Measurements from ENCODE around the gene DSCAM. TPM values are rescaled to one million over a fixed set of nuclear protein-coding genes. Genes with fewer than 3 reads are reported as not detected.

The DSCAM gene
- total RNA-seq, 4 donors from 2014 or later, result under 0.01 to 0.44 TPM; not detected in 2

DNA sequence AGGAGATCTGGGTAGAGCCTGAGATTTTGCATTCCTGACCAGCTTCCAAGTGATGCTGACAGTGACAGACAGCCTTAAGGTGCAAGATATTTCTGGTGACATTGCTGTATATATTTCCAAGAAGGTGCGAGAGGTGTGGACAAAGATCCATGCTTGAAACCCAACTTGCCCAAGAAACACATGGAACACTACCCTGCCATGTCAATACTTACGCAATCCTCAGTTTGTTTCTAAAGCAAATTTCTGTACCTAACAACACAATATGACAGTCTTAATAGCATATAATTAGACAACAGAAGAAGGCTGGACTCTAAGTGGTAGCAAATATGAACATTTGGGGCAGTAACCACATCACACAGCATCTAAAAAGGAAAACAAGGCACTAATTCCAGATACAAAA, 260.4 kb downstream of the DSCAM start:
- DNase-seq (ENCODE audit: low spot score in 2 of 2), result no peak
- H3K27ac ChIP-seq, result no peak overlapping the region
- H3K4me1 ChIP-seq, result no peaks in the 10 kb centered on the region
- no peaks in the 10 kb centered on the region for H3K27me3 ChIP-seq
- H3K36me3 ChIP-seq, result no peaks in the 10 kb centered on the region
- H3K4me3 ChIP-seq, result no peak overlapping the region
- TF ChIP-seq, protein P1, sequence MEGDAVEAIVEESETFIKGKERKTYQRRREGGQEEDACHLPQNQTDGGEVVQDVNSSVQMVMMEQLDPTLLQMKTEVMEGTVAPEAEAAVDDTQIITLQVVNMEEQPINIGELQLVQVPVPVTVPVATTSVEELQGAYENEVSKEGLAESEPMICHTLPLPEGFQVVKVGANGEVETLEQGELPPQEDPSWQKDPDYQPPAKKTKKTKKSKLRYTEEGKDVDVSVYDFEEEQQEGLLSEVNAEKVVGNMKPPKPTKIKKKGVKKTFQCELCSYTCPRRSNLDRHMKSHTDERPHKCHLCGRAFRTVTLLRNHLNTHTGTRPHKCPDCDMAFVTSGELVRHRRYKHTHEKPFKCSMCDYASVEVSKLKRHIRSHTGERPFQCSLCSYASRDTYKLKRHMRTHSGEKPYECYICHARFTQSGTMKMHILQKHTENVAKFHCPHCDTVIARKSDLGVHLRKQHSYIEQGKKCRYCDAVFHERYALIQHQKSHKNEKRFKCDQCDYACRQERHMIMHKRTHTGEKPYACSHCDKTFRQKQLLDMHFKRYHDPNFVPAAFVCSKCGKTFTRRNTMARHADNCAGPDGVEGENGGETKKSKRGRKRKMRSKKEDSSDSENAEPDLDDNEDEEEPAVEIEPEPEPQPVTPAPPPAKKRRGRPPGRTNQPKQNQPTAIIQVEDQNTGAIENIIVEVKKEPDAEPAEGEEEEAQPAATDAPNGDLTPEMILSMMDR (IDR thresholded peaks at IDR 0.05), result no peak
- TF ChIP-seq POLR2A (IDR thresholded peaks at IDR 0.05) (no peak), EP300 (IDR thresholded peaks at IDR 0.05) (no peak)
- H3K9me3 ChIP-seq, result no peaks in the 10 kb centered on the region
- WGBS, 2 donors, result 82 to 100% methylated on average over 2 of the region's 2 CpGs

DNA sequence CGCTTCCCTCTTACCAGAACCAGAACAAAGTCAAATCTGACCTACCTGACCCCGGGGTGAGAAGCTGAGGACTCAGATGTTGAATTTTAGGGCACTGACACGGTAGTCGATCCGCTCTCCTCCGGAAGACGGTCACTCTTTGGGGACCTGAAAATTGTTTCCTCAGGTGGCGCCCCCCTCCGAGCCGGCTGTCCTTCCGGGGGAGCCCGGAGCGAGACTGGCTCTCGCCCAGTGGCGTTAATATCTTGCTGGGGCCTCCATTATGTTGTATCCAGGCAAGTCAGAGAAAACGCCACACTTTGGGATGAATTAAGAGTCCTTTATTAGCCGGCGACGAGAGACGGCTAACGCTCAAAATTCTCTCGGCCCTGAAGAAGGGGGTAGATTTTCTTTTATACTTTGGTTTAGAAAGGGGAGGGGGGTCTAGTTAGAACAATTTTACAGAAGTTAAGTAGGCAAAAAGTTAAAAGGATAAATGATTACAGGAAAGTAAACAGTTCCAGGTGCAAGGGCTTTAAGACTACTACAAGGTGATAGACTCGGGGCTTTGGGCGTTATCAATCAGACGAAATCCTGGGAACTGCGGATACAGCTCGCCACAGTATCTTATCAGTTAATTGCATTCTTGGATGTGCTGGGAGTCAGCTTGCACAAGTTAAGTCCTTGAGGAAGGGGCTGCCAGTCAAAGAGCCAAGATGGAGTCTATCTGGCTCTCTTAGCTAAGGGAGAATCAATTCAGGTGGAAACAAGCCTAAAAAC, 269.5 kb downstream of the DSCAM start:
- Histone ChIP-seq H3K36me3 (no peaks in the 10 kb centered on the region), H3K27ac (no peak overlapping the region), H3K9me3 (peaks cover 0 to 5% (median 0%) of the 10 kb centered on the region in 4 donors), H3K4me3 (no peak overlapping the region), H3K4me1 (no peaks in the 10 kb centered on the region), H3K27me3 (no peaks in the 10 kb centered on the region)
- no peak for DNase-seq (ENCODE audit: low spot score in 2 of 2)
- TF ChIP-seq POLR2A (IDR thresholded peaks at IDR 0.05), result no peak
- TF ChIP-seq, protein P1 (IDR thresholded peaks at IDR 0.05), result no peak
- no peak for TF ChIP-seq EP300 (IDR thresholded peaks at IDR 0.05)
- 91 to 92% methylated on average over 27 of the region's 27 CpGs for WGBS, 2 donors

DNA sequence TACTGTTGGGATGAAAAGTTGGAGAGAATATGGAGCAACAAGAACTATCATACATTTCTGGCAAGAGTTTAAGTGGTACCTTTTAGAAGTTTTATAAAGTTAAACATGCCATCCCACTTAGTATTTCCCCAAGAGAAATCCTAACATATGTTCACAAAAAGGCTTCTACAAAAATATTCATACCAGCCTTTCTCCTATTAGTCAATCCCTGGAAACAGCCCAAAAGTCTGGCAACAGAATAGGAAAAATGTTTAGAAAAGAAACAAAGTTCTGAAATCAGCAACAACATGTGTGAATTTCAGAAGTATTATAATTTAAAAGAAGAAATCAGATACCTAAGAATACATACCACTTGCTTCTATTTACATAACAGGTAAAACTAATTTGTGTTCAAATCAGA, 271.0 kb downstream of the DSCAM start:
- Histone ChIP-seq H3K4me1 (no peaks in the 10 kb centered on the region), H3K9me3 (peaks cover 0 to 5% (median 0%) of the 10 kb centered on the region in 4 donors), H3K27me3 (no peaks in the 10 kb centered on the region), H3K27ac (no peak overlapping the region), H3K4me3 (no peak overlapping the region), H3K36me3 (no peaks in the 10 kb centered on the region)
- no peak for TF ChIP-seq POLR2A (IDR thresholded peaks at IDR 0.05)
- TF ChIP-seq, protein P1 (IDR thresholded peaks at IDR 0.05), result no peak
- TF ChIP-seq EP300 (IDR thresholded peaks at IDR 0.05), result no peak
- DNase-seq (ENCODE audit: low spot score in 2 of 2), result no peak

DNA sequence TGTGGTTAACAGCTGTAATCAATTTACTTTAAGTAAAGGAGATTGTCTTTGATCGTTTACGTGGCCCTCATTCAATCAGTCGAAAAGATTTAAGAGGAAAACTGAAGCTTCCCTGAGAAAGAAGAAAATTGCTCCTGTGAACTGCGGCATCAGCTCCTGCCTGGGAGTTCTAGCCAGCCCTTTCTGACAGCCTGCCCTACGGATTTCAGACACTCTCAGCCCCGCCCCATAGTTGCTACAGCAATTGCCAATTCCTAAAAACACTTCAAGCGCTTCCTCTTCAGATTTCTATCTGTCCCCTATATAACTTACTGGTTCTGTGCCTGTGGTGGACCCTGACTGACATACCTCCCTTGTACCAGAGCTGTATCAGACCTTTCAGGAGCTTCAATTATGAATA, 277.6 kb downstream of the DSCAM start:
- Histone ChIP-seq H3K27ac (no peak overlapping the region), H3K4me1 (no peaks in the 10 kb centered on the region), H3K36me3 (no peaks in the 10 kb centered on the region), H3K27me3 (no peaks in the 10 kb centered on the region), H3K4me3 (no peak overlapping the region), H3K9me3 (no peaks in the 10 kb centered on the region)
- 63 to 66% methylated on average over 7 of the region's 7 CpGs for WGBS, 2 donors
- TF ChIP-seq, protein P1 (IDR thresholded peaks at IDR 0.05), result no peak
- no peak for TF ChIP-seq EP300 (IDR thresholded peaks at IDR 0.05)
- no peak for TF ChIP-seq POLR2A (IDR thresholded peaks at IDR 0.05)
- DNase-seq (ENCODE audit: low spot score in 2 of 2), result no peak

DNA sequence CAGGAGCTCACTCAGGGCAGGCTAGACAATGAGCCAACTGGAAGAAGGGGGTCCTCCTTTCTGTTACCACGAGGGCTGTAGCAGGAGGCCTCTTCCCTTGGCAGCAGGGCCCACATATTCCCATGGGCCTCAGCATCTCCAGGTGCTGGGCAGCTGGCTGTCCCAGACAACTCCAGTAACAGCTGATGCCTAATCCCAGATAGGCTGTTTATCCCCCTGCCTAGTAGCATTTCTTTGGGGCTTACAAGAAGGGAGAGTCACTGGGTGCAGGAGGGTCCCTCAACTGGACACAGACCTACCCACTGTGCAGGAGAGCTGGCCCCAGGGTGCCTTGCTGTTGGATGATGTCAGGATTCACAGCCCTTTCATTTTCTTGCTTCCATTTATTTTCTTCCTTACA, 278.2 kb downstream of the DSCAM start:
- Histone ChIP-seq H3K4me3 (no peak overlapping the region), H3K36me3 (no peaks in the 10 kb centered on the region), H3K4me1 (no peaks in the 10 kb centered on the region), H3K9me3 (no peaks in the 10 kb centered on the region), H3K27ac (no peak overlapping the region), H3K27me3 (no peaks in the 10 kb centered on the region)
- no peak for DNase-seq (ENCODE audit: low spot score in 2 of 2)
- 15 to 36% methylated on average over 1 of the region's 1 CpG for WGBS, 2 donors
- no peak for TF ChIP-seq EP300 (IDR thresholded peaks at IDR 0.05)
- TF ChIP-seq, protein P1 (IDR thresholded peaks at IDR 0.05), result no peak
- no peak for TF ChIP-seq POLR2A (IDR thresholded peaks at IDR 0.05)
